Activated CD4-positive, alpha-beta memory T cell treated with anti-CD3 and anti-CD28 coated beads, Interleukin-2, amount 10 ng/mL, durations not matched to agents 7 days and 5 days (primary cell): Measurements from ENCODE around the gene SON. TPM values are rescaled to one million over a fixed set of nuclear protein-coding genes. Genes with fewer than 3 reads are reported as not detected.

ENCODE experiments used
- CTCF ChIA-PET: fragments of 350-600 bp; sonication (Branson Sonifier 250); formaldehyde crosslinking; loops from one replicate; lab custom pipeline; 2021; ENCODE audit warnings: antibody characterized with exemption, inconsistent platforms; lab: Charles Lee
- POLR2A ChIA-PET: fragments of 350-600 bp; sonication (Branson Sonifier 250); formaldehyde crosslinking; loops from one replicate; lab custom pipeline; 2021; ENCODE audit warnings: antibody characterized with exemption; lab: Charles Lee
- DNase-seq: peaks from one replicate; pipeline ENCODE4 v3.0.0-alpha.2; 2020
- H3K27ac Mint-ChIP-seq: one replicate; pipeline ENCODE4 v1.8.0; 2021; ENCODE audit warnings: mild to moderate bottlenecking, mixed read lengths
- H3K27me3 Mint-ChIP-seq: one replicate; pipeline ENCODE4 v1.8.0; 2021; ENCODE audit warnings: mixed read lengths
- H3K36me3 Mint-ChIP-seq: one replicate; pipeline ENCODE4 v1.8.0; 2021; ENCODE audit warnings: low read depth, mixed read lengths
- H3K4me1 Mint-ChIP-seq: one replicate; pipeline ENCODE4 v1.8.0; 2021; ENCODE audit warnings: mixed read lengths
- H3K4me3 Mint-ChIP-seq: one replicate; pipeline ENCODE4 v1.8.0; 2021; ENCODE audit warnings: mild to moderate bottlenecking, mixed read lengths
- H3K9me3 Mint-ChIP-seq: one replicate; pipeline ENCODE4 v1.8.0; 2021; ENCODE audit warnings: mixed read lengths
- total RNA-seq, 2 experiments: library from RNA; stranded (reverse); gene quantifications; one replicate each; pipeline ENCODE4 v1.2.3, GENCODE V29; 2021

Gene SON
- total RNA-seq, 2 experiments from 2014 or later: 279 to 290 TPM

GRCh38 chr21:33546086-33546485 lies 3.2 kb downstream of the SON start:
- CTCF ChIA-PET: interaction anchor here (1.4 kb wide), 1 partner anchor 60 kb away, joined by 3 read pairs; no protein-coding TSS in a partner anchor
- Mint-ChIP-seq H3K4me1 (peaks cover 27% of the 10 kb centered on the region), H3K4me3 (no peak overlapping the region), H3K36me3 (peaks cover 66% of the 10 kb centered on the region), H3K27me3 (no peaks in the 10 kb centered on the region), H3K27ac (no peak overlapping the region), H3K9me3 (no peaks in the 10 kb centered on the region)
- DNase-seq: no peak
- POLR2A ChIA-PET: interaction anchor here (1.6 to 6.3 kb wide), 2 partner anchors 10 to 42 kb away, joined by 3 to 70 read pairs; partner anchors contain the start of gene DONSON

- no peak overlapping the region for H3K27ac Mint-ChIP-seq
- no peak overlapping the region for H3K4me3 Mint-ChIP-seq
Measured at GRCh38 chr21:33549848-33550771, 7.3 kb downstream of the SON start.

GRCh38 chr21:33550772-33551660 lies 8.2 kb downstream of the SON start:
- H3K9me3 Mint-ChIP-seq: no peaks in the 10 kb centered on the region
- H3K27ac Mint-ChIP-seq: no peak overlapping the region
- H3K4me3 Mint-ChIP-seq: no peak overlapping the region
- no peaks in the 10 kb centered on the region for H3K27me3 Mint-ChIP-seq
- H3K36me3 Mint-ChIP-seq: peaks cover 85% of the 10 kb centered on the region
- CTCF ChIA-PET: no interaction called here
- peaks cover 37% of the 10 kb centered on the region for H3K4me1 Mint-ChIP-seq
- POLR2A ChIA-PET: interaction anchor here (1.0 to 2.8 kb wide), 7 partner anchors 8 to 38 kb away, joined by 3 to 11 read pairs (median 7); partner anchors contain the start of genes DONSON and SON
- DNase-seq: no peak

More at GRCh38 chr21:33549848-33550771, 7.3 kb downstream of the SON start:
- H3K27me3 Mint-ChIP-seq: no peaks in the 10 kb centered on the region
- peaks cover 81% of the 10 kb centered on the region for H3K36me3 Mint-ChIP-seq
- H3K9me3 Mint-ChIP-seq: no peaks in the 10 kb centered on the region
- H3K4me1 Mint-ChIP-seq: peaks cover 38% of the 10 kb centered on the region
- ChIA-PET POLR2A (interaction anchor here (0.7 to 2.8 kb wide), 5 partner anchors 7 to 24 kb away, joined by 3 to 11 read pairs (median 7); partner anchors contain the start of gene SON), CTCF (no interaction called here)
- no peak for DNase-seq

GRCh38 chr21:33551664-33552063 lies 8.8 kb downstream of the SON start:
- H3K27me3 Mint-ChIP-seq: no peaks in the 10 kb centered on the region
- H3K36me3 Mint-ChIP-seq: peaks cover 88% of the 10 kb centered on the region
- no peak overlapping the region for H3K4me3 Mint-ChIP-seq
- no peak for DNase-seq
- POLR2A ChIA-PET: interaction anchor here (1.0 to 2.8 kb wide), 6 partner anchors 9 to 37 kb away, joined by 3 to 11 read pairs (median 7); partner anchors contain the start of genes DONSON and SON
- peaks cover 39% of the 10 kb centered on the region for H3K4me1 Mint-ChIP-seq
- CTCF ChIA-PET: no interaction called here
- H3K27ac Mint-ChIP-seq: no peak overlapping the region
- H3K9me3 Mint-ChIP-seq: no peaks in the 10 kb centered on the region

GRCh38 chr21:33552093-33552998 lies 9.5 kb downstream of the SON start:
- H3K9me3 Mint-ChIP-seq: no peaks in the 10 kb centered on the region
- peaks cover 88% of the 10 kb centered on the region for H3K36me3 Mint-ChIP-seq
- ChIA-PET CTCF (no interaction called here), POLR2A (interaction anchor here (0.9 to 2.8 kb wide), 7 partner anchors 8 to 73 kb away, joined by 3 to 11 read pairs (median 7); partner anchors contain the start of genes DONSON, SON and TMEM50B)
- no peak overlapping the region for H3K27ac Mint-ChIP-seq
- no peak overlapping the region for H3K4me3 Mint-ChIP-seq
- peaks cover 40% of the 10 kb centered on the region for H3K4me1 Mint-ChIP-seq
- H3K27me3 Mint-ChIP-seq: no peaks in the 10 kb centered on the region
- no peak for DNase-seq

GRCh38 chr21:33552999-33553598 lies 10.3 kb downstream of the SON start:
- no peak overlapping the region for H3K4me3 Mint-ChIP-seq
- peaks cover 38% of the 10 kb centered on the region for H3K4me1 Mint-ChIP-seq

GRCh38 chr21:33554236-33554981 lies 11.6 kb downstream of the SON start:
- Mint-ChIP-seq H3K4me3 (no peak overlapping the region), H3K27ac (no peak overlapping the region), H3K36me3 (peaks cover 91% of the 10 kb centered on the region), H3K4me1 (peaks cover 36% of the 10 kb centered on the region), H3K9me3 (no peaks in the 10 kb centered on the region), H3K27me3 (no peaks in the 10 kb centered on the region)
- no peak for DNase-seq
- ChIA-PET POLR2A (interaction anchor here (0.9 to 1.3 kb wide), 3 partner anchors 10 to 34 kb away, joined by 3 to 8 read pairs (median 3); partner anchors contain the start of genes DONSON and SON), CTCF (interaction anchor here (1.0 to 1.6 kb wide), 2 partner anchors 10 to 51 kb away, joined by 5 read pairs; no protein-coding TSS in a partner anchor)

More at GRCh38 chr21:33552999-33553598, 10.3 kb downstream of the SON start:
- DNase-seq: no peak
- Mint-ChIP-seq H3K27me3 (no peaks in the 10 kb centered on the region), H3K9me3 (no peaks in the 10 kb centered on the region), H3K27ac (no peak overlapping the region), H3K36me3 (peaks cover 92% of the 10 kb centered on the region)
- ChIA-PET POLR2A (interaction anchor here (0.9 to 2.8 kb wide), 4 partner anchors 8 to 74 kb away, joined by 3 to 11 read pairs (median 6); partner anchors contain the start of genes SON and TMEM50B), CTCF (no interaction called here)

GRCh38 chr21:33554982-33555344 lies 12.1 kb downstream of the SON start:
- H3K9me3 Mint-ChIP-seq: no peaks in the 10 kb centered on the region
- no peak overlapping the region for H3K27ac Mint-ChIP-seq
- DNase-seq: no peak
- POLR2A ChIA-PET: interaction anchor here (0.9 to 1.3 kb wide), 3 partner anchors 10 to 34 kb away, joined by 3 to 8 read pairs (median 3); partner anchors contain the start of genes DONSON and SON
- peaks cover 39% of the 10 kb centered on the region for H3K4me1 Mint-ChIP-seq
- CTCF ChIA-PET: interaction anchor here (1.0 to 1.6 kb wide), 3 partner anchors 10 to 51 kb away, joined by 3 to 5 read pairs (median 5); no protein-coding TSS in a partner anchor
- H3K27me3 Mint-ChIP-seq: no peaks in the 10 kb centered on the region
- H3K36me3 Mint-ChIP-seq: peaks cover 91% of the 10 kb centered on the region
- no peak overlapping the region for H3K4me3 Mint-ChIP-seq

- Mint-ChIP-seq H3K4me1 (peaks cover 48% of the 10 kb centered on the region), H3K36me3 (peaks cover 91% of the 10 kb centered on the region), H3K27me3 (no peaks in the 10 kb centered on the region), H3K9me3 (no peaks in the 10 kb centered on the region), H3K4me3 (no peak overlapping the region), H3K27ac (no peak overlapping the region)
- no peak for DNase-seq
- ChIA-PET CTCF (interaction anchor here (1.0 kb wide), 1 partner anchor 12 kb away, joined by 3 read pairs; no protein-coding TSS in a partner anchor), POLR2A (interaction anchor here (0.6 to 2.6 kb wide), 3 partner anchors 14 to 296 kb away, joined by 3 to 22 read pairs (median 6); partner anchors contain the start of genes DONSON, GART and SON)
Measured at GRCh38 chr21:33557447-33557846, 14.6 kb downstream of the SON start.

GRCh38 chr21:33558777-33559421 lies 16.1 kb downstream of the SON start:
- Mint-ChIP-seq H3K4me1 (peaks cover 52% of the 10 kb centered on the region), H3K9me3 (no peaks in the 10 kb centered on the region), H3K4me3 (no peak overlapping the region), H3K27ac (no peak overlapping the region), H3K27me3 (no peaks in the 10 kb centered on the region), H3K36me3 (peaks cover 91% of the 10 kb centered on the region)
- DNase-seq: no peak
- POLR2A ChIA-PET: interaction anchor here (1.0 to 2.6 kb wide), 4 partner anchors 9 to 30 kb away, joined by 3 to 22 read pairs (median 4); partner anchors contain the start of genes DONSON, GART and SON
- CTCF ChIA-PET: no interaction called here
